IMR-90 (cell line): Measurements from ENCODE around the gene SRGAP3. TPM values are rescaled to one million over a fixed set of nuclear protein-coding genes. Genes with fewer than 3 reads are reported as not detected.

Source experiments
- ATAC-seq: fragments of 200-7000 bp; cut with Tn5 transposase; 2 replicates; pipeline ENCODE4 v1.9.1; 2020; ENCODE audit warnings: low read depth, mild to moderate bottlenecking, moderate library complexity
- BruUV-seq: library from RNA; stranded (reverse); fragments of 400-500 nt; replicated peaks from 2 replicates; lab custom pipeline; 2021; lab: Mats Ljungman, UMichigan
- CTCF ChIA-PET: fragments of 300-600 bp; formaldehyde crosslinking; extraction: SDS; loops from one replicate; lab custom pipeline; 2021; ENCODE audit warnings: antibody characterized with exemption; lab: Yijun Ruan, JAX
- POLR2A ChIA-PET: fragments of 300-600 bp; sonication (Branson Sonifier 250); formaldehyde crosslinking; loops from one replicate; lab custom pipeline; 2022; ENCODE audit warnings: antibody characterized with exemption; ENCODE audit not compliant: unreplicated experiment; lab: Charles Lee
- DNase-seq: peaks from one replicate; pipeline ENCODE4 v3.0.0; 2013
- H2AFZ ChIP-seq: replicated peaks from 2 replicates; pipeline ENCODE3; 2013; ENCODE audit warnings: low read length, mild to moderate bottlenecking; ENCODE audit not compliant: poor library complexity
- H2AK5ac ChIP-seq: 2 replicates; pipeline ENCODE4 v1.6.1; 2013; ENCODE audit warnings: low read depth, low read length, inconsistent platforms
- H2AK9ac ChIP-seq: replicated peaks from 2 replicates; pipeline ENCODE3; 2013; ENCODE audit warnings: mild to moderate bottlenecking, low read depth, low read length, moderate library complexity; ENCODE audit not compliant: poor library complexity
- H2BK120ac ChIP-seq: 2 replicates; pipeline ENCODE4 v1.6.1; 2013; ENCODE audit warnings: low read depth, low read length, inconsistent platforms
- H2BK15ac ChIP-seq: 3 replicates; pipeline ENCODE4 v1.6.1; 2013; ENCODE audit warnings: low read depth, low read length, inconsistent platforms
- H2BK20ac ChIP-seq: 2 replicates; pipeline ENCODE4 v1.6.1; 2013; ENCODE audit warnings: low read depth, mild to moderate bottlenecking, inconsistent platforms, low read length, moderate library complexity
- H2BK5ac ChIP-seq: 2 replicates; pipeline ENCODE4 v1.6.1; 2013; ENCODE audit warnings: mild to moderate bottlenecking, low read depth, low read length, inconsistent platforms; ENCODE audit not compliant: poor library complexity, severe bottlenecking
- H3K14ac ChIP-seq: replicated peaks from 2 replicates; pipeline ENCODE4 v1.6.1; 2013; ENCODE audit warnings: low read depth, low read length, inconsistent platforms
- H3K18ac ChIP-seq: 2 replicates; pipeline ENCODE4 v1.6.1; 2013; ENCODE audit warnings: low read depth, low read length, control low read depth
- H3K23ac ChIP-seq: 2 replicates; pipeline ENCODE4 v1.6.1; 2013; ENCODE audit warnings: low read depth, low read length, inconsistent platforms
- H3K27ac ChIP-seq: 2 replicates; pipeline ENCODE4 v1.5.1; 2013; ENCODE audit warnings: mild to moderate bottlenecking, control low read depth, low read length; ENCODE audit not compliant: insufficient read depth
- H3K27me3 ChIP-seq: 2 replicates; pipeline ENCODE4 v1.6.1; 2013; ENCODE audit warnings: low read length; ENCODE audit not compliant: control insufficient read depth, insufficient read depth
- H3K36me3 ChIP-seq: 2 replicates; pipeline ENCODE4 v1.6.1; 2013; ENCODE audit warnings: low read length, mixed read lengths; ENCODE audit not compliant: control insufficient read depth, insufficient read depth
- H3K4ac ChIP-seq: 2 replicates; pipeline ENCODE4 v1.6.1; 2013; ENCODE audit warnings: low read depth, low read length, inconsistent platforms
- H3K4me1 ChIP-seq: 2 replicates; pipeline ENCODE4 v1.6.1; 2013; ENCODE audit warnings: low read length, mixed read lengths; ENCODE audit not compliant: control insufficient read depth, insufficient read depth
- H3K4me2 ChIP-seq: 2 replicates; pipeline ENCODE4 v1.6.1; 2013; ENCODE audit warnings: low read depth, mild to moderate bottlenecking, control low read depth, low read length, moderate library complexity
- H3K4me3 ChIP-seq: 2 replicates; pipeline ENCODE4 v1.5.1; 2013; ENCODE audit warnings: low read depth, mild to moderate bottlenecking, control low read depth, low read length, moderate library complexity; ENCODE audit not compliant: insufficient read depth
- H3K56ac ChIP-seq: 2 replicates; pipeline ENCODE4 v1.6.1; 2013; ENCODE audit warnings: low read length, inconsistent platforms; ENCODE audit not compliant: insufficient read depth; ENCODE audit errors: extremely low read depth
- H3K79me1 ChIP-seq, 2 experiments: 2 replicates each; pipeline ENCODE4 v1.6.1; 2013; ENCODE audit warnings: low read length in 2 of 2, inconsistent platforms in 1 of 2, low read depth in 1 of 2
- H3K9ac ChIP-seq: 2 replicates; pipeline ENCODE4 v1.6.1; 2013; ENCODE audit warnings: low read depth, low read length, control low read depth
- H3K9me1 ChIP-seq: 2 replicates; pipeline ENCODE4 v1.6.1; 2013; ENCODE audit warnings: low read length, inconsistent platforms; ENCODE audit not compliant: insufficient read depth
- H3K9me3 ChIP-seq: 2 replicates; pipeline ENCODE4 v1.6.1; 2013; ENCODE audit warnings: low read length; ENCODE audit not compliant: control insufficient read depth, insufficient read depth
- H4K20me1 ChIP-seq: 2 replicates; pipeline ENCODE4 v1.6.1; 2013; ENCODE audit warnings: low read length, inconsistent platforms; ENCODE audit not compliant: insufficient read depth
- H4K5ac ChIP-seq: 2 replicates; pipeline ENCODE4 v1.6.1; 2013; ENCODE audit warnings: mild to moderate bottlenecking, low read depth, low read length, control low read depth
- H4K8ac ChIP-seq, 2 experiments: 2 replicates each; pipeline ENCODE4 v1.6.1; 2013; ENCODE audit warnings: low read depth in 2 of 2, low read length in 2 of 2, control low read depth in 1 of 2, inconsistent platforms in 1 of 2
- H4K91ac ChIP-seq: 2 replicates; pipeline ENCODE4 v1.6.1; 2013; ENCODE audit warnings: low read depth, low read length, inconsistent platforms; ENCODE audit not compliant: insufficient read depth
- BHLHE40 ChIP-seq: fragments of 150-350 bp; IDR thresholded peaks from 2 replicates; pipeline ENCODE4 v1.6.1; 2016; ENCODE audit warnings: mild to moderate bottlenecking, low read depth, low read length
- CEBPB ChIP-seq: IDR thresholded peaks from 2 replicates; pipeline ENCODE4 v1.6.1; 2012; ENCODE audit warnings: low read depth, low read length, improper control_type of control experiment
- CHD1 ChIP-seq: IDR thresholded peaks from 2 replicates; pipeline ENCODE4 v1.6.1; 2012; ENCODE audit warnings: low read depth, low read length, improper control_type of control experiment
- FOS ChIP-seq: fragments of 150-350 bp; IDR thresholded peaks from 2 replicates; pipeline ENCODE4 v1.6.1; 2016; ENCODE audit warnings: low read depth, low read length
- MAFK ChIP-seq: IDR thresholded peaks from 2 replicates; pipeline ENCODE4 v1.6.1; 2012; ENCODE audit warnings: low read depth, low read length, improper control_type of control experiment
- MAZ ChIP-seq: IDR thresholded peaks from 2 replicates; pipeline ENCODE4 v1.6.1; 2012; ENCODE audit warnings: low read depth, mild to moderate bottlenecking, low read length, improper control_type of control experiment, moderate library complexity, borderline replicate concordance
- MXI1 ChIP-seq: IDR thresholded peaks from 2 replicates; pipeline ENCODE4 v1.6.1; 2012; ENCODE audit warnings: low read depth, mild to moderate bottlenecking, low read length, moderate library complexity, borderline replicate concordance
- NFE2L2 ChIP-seq: fragments of 150-350 bp; IDR thresholded peaks from 2 replicates; pipeline ENCODE4 v1.6.1; 2016; ENCODE audit warnings: low read depth, mild to moderate bottlenecking, low read length
- RAD21 ChIP-seq: IDR thresholded peaks from 2 replicates; pipeline ENCODE4 v1.6.1; 2012; ENCODE audit warnings: low read length, improper control_type of control experiment
- SMC3 ChIP-seq: fragments of 150-350 bp; IDR thresholded peaks from 2 replicates; pipeline ENCODE4 v1.6.1; 2016; ENCODE audit warnings: low read depth, mild to moderate bottlenecking, antibody characterized with exemption, low read length, moderate library complexity
- WGBS, 2 experiments: methylation state at CpG; one replicate each; pipeline versions ENCODE4 v1.1.5 to v1.1.7; 2013; ENCODE audit warnings: missing lambda C conversion rate in 2 of 2; ENCODE audit not compliant: insufficient read length in 1 of 2; ENCODE audit errors: extremely low coverage in 2 of 2; 5-methylcytosine and 5-hydroxymethylcytosine counted together
- dilution Hi-C: fragments of 300-500 bp; cut with HindIII; formaldehyde crosslinking; loops from one replicate; pipeline ENCODE4 v1.14.3; 2018; ENCODE audit warnings: low sequenced_read_pairs; ENCODE audit not compliant: unreplicated experiment
- in situ Hi-C: fragments of 300-500 bp; cut with MboI; formaldehyde crosslinking; loops from 3 replicates; pipeline ENCODE4 v1.14.3; 2019; ENCODE audit warnings: low sequenced_read_pairs, inconsistent platforms, mixed read lengths
- intact Hi-C: fragments of 100-400 bp; cut with micrococcal nuclease; formaldehyde crosslinking; loops from 2 replicates; pipeline ENCODE4 v1.10.0; 2022
- polyA plus RNA-seq, 3 experiments: library from polyadenylated mRNA; depleted of rRNA; stranded (reverse); fragments of >200 nt; gene quantifications; 2 replicates each; pipeline ENCODE4 v1.2.3, GENCODE V29; 2012; ENCODE audit warnings: low replicate concordance in 1 of 3
- total RNA-seq: library from RNA; depleted of rRNA; stranded (reverse); fragments of >200 nt; gene quantifications from 2 replicates; pipeline ENCODE4 v1.2.3, GENCODE V29; 2012
- TF ChIP-seq, protein P1 (sequence below): conservative IDR thresholded peaks from 2 replicates; pipeline ENCODE4 v1.5.1; 2012; ENCODE audit warnings: mild to moderate bottlenecking, low read depth, low read length, improper control_type of control experiment
- TF ChIP-seq, protein P2 (sequence below): fragments of 150-350 bp; IDR thresholded peaks from 2 replicates; pipeline ENCODE4 v1.6.1; 2016; ENCODE audit warnings: low read depth, mild to moderate bottlenecking, low read length, moderate library complexity, borderline replicate concordance
- TF ChIP-seq, protein P3 (sequence below): fragments of 150-350 bp; IDR thresholded peaks from 2 replicates; pipeline ENCODE4 v1.6.1; 2017; ENCODE audit warnings: mild to moderate bottlenecking, antibody characterized with exemption, low read length, low read depth

Gene SRGAP3
- total and polyA plus RNA-seq, 2 of the 4 experiments (the other 2 are of a cell fraction), result 0.68 to 1.4 TPM

DNA sequence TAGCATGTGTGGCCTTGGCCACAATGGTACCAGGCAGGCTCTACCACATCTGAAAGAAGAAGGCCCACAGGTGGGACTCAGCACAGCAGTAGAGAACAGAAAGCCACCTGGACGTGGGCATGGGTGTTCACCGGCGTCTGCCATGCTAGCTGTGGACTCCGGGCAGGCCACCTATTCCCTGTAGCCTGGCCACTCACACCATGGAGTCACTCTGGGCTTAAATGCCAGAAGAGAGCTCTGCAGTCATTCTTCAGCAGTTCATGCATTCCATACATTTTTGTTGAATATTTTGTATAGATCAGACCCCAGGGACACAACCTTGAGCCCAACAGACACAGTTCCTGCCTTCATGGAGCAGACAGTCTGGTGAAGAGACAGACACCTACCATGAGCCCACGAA is 138.6 kb downstream of the SRGAP3 start:
- ChIA-PET POLR2A (no interaction called here), CTCF (no interaction called here)
- Histone ChIP-seq H3K27ac (no peak overlapping the region), H3K18ac (no peak overlapping the region), H3K9me3 (no peaks in the 10 kb centered on the region), H2BK15ac (no peak overlapping the region), H3K56ac (no peak overlapping the region), H3K36me3 (no peaks in the 10 kb centered on the region), H2BK120ac (no peak overlapping the region), H4K91ac (no peak overlapping the region), H3K4me1 (no peaks in the 10 kb centered on the region), H4K5ac (no peak overlapping the region), H4K20me1 (no peaks in the 10 kb centered on the region), H3K9me1 (no peaks in the 10 kb centered on the region), H3K27me3 (peaks cover 2% of the 10 kb centered on the region), H3K23ac (no peak overlapping the region), H3K4me3 (no peak overlapping the region), H2AFZ (no peak overlapping the region), H2AK9ac (no peak overlapping the region), H2BK20ac (no peak overlapping the region), H3K14ac (no peak overlapping the region), H3K4ac (no peak overlapping the region), H2BK5ac (no peak overlapping the region), H2AK5ac (no peak overlapping the region), H3K4me2 (no peak overlapping the region), H3K79me1 (no peaks in the 10 kb centered on the region), H3K9ac (no peak overlapping the region), H4K8ac (no peak overlapping the region)
- BruUV-seq, result no TSS peak
- 20% methylated on average over 1 of the region's 5 CpGs; no CpG with 5 or more reads in 1 of the 2 experiments for WGBS, 2 experiments
- dilution Hi-C loops (no loop called here), in situ Hi-C loops (no loop called here), intact Hi-C loops (no loop called here)
- ATAC-seq (no peak), DNase-seq (no peak)
- TF ChIP-seq FOS, result no peak
- no peak for TF ChIP-seq SMC3
- TF ChIP-seq RAD21, result no peak
- no peak for TF ChIP-seq MXI1
- TF ChIP-seq, protein P1, sequence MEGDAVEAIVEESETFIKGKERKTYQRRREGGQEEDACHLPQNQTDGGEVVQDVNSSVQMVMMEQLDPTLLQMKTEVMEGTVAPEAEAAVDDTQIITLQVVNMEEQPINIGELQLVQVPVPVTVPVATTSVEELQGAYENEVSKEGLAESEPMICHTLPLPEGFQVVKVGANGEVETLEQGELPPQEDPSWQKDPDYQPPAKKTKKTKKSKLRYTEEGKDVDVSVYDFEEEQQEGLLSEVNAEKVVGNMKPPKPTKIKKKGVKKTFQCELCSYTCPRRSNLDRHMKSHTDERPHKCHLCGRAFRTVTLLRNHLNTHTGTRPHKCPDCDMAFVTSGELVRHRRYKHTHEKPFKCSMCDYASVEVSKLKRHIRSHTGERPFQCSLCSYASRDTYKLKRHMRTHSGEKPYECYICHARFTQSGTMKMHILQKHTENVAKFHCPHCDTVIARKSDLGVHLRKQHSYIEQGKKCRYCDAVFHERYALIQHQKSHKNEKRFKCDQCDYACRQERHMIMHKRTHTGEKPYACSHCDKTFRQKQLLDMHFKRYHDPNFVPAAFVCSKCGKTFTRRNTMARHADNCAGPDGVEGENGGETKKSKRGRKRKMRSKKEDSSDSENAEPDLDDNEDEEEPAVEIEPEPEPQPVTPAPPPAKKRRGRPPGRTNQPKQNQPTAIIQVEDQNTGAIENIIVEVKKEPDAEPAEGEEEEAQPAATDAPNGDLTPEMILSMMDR, result no peak
- TF ChIP-seq, protein P2, sequence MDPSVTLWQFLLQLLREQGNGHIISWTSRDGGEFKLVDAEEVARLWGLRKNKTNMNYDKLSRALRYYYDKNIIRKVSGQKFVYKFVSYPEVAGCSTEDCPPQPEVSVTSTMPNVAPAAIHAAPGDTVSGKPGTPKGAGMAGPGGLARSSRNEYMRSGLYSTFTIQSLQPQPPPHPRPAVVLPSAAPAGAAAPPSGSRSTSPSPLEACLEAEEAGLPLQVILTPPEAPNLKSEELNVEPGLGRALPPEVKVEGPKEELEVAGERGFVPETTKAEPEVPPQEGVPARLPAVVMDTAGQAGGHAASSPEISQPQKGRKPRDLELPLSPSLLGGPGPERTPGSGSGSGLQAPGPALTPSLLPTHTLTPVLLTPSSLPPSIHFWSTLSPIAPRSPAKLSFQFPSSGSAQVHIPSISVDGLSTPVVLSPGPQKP, result no peak
- no peak for TF ChIP-seq MAFK
- TF ChIP-seq BHLHE40, result no peak
- no peak for TF ChIP-seq CHD1
- TF ChIP-seq, protein P3, sequence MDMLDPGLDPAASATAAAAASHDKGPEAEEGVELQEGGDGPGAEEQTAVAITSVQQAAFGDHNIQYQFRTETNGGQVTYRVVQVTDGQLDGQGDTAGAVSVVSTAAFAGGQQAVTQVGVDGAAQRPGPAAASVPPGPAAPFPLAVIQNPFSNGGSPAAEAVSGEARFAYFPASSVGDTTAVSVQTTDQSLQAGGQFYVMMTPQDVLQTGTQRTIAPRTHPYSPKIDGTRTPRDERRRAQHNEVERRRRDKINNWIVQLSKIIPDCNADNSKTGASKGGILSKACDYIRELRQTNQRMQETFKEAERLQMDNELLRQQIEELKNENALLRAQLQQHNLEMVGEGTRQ, result no peak
- no peak for TF ChIP-seq NFE2L2
- TF ChIP-seq CEBPB, result no peak
- no peak for TF ChIP-seq MAZ
